ENCODE data around the gene SLC25A11.

SLC25A11 gene, protein sequence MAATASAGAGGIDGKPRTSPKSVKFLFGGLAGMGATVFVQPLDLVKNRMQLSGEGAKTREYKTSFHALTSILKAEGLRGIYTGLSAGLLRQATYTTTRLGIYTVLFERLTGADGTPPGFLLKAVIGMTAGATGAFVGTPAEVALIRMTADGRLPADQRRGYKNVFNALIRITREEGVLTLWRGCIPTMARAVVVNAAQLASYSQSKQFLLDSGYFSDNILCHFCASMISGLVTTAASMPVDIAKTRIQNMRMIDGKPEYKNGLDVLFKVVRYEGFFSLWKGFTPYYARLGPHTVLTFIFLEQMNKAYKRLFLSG

DNA sequence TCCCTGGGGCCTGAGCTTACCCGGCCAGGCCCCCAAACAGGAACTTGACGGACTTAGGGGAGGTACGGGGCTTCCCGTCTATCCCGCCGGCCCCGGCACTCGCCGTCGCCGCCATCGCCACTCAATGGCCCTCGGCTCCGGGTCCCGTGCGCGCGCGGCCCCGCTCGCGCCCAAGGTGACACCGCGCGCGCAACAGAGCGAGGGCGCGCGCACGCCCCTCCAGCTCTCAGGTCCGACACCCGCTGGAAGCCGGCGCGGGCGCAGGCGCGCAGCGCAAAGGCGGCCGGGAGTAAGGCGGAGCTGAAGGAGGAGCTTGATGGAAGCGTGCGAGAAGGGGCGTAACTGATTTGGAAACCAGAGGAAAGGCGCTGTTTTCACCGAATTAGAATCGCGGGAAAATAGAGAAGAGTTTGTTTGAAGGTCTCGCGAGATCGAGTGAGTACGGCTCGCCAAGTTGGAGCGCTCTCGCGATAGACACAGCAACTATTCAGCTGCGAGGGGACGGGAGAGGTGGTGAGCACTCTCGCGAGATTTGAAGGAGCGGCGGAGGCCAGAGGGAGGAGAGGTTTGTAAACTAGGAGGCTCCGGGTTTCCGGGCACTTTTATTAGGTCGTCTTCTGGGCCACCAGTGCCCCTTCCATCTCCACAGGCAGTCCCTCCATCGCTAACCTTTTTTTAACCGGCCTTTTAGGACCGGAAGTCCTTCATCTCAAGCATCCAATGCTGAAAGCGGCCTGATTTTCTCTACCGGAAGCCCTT lies at the start of gene SLC25A11, which contains the start of gene RNF167:
Gene SLC25A11, minus strand, starts transcription at position 251 of the 759 bp plus-strand sequence. Its CDS starts 136 bp downstream, at position 115.
Gene RNF167, plus strand, starts transcription at position 473 of the 759 bp plus-strand sequence. CDS start 642 bp downstream, outside the sequence.
- TF ChIP-seq, protein P1, sequence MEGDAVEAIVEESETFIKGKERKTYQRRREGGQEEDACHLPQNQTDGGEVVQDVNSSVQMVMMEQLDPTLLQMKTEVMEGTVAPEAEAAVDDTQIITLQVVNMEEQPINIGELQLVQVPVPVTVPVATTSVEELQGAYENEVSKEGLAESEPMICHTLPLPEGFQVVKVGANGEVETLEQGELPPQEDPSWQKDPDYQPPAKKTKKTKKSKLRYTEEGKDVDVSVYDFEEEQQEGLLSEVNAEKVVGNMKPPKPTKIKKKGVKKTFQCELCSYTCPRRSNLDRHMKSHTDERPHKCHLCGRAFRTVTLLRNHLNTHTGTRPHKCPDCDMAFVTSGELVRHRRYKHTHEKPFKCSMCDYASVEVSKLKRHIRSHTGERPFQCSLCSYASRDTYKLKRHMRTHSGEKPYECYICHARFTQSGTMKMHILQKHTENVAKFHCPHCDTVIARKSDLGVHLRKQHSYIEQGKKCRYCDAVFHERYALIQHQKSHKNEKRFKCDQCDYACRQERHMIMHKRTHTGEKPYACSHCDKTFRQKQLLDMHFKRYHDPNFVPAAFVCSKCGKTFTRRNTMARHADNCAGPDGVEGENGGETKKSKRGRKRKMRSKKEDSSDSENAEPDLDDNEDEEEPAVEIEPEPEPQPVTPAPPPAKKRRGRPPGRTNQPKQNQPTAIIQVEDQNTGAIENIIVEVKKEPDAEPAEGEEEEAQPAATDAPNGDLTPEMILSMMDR (IDR thresholded peaks at IDR 0.05; ENCODE audit: borderline replicate concordance, control extremely low read depth, extremely low read depth, insufficient read depth, missing control alignments), result no peak
- in situ Hi-C loops (cut with MboI; ENCODE audit: low sequenced_read_pairs, unreplicated experiment), result no loop called here
- peak; percentile 98 for DNase-seq (ENCODE audit: low spot score)

DNA sequence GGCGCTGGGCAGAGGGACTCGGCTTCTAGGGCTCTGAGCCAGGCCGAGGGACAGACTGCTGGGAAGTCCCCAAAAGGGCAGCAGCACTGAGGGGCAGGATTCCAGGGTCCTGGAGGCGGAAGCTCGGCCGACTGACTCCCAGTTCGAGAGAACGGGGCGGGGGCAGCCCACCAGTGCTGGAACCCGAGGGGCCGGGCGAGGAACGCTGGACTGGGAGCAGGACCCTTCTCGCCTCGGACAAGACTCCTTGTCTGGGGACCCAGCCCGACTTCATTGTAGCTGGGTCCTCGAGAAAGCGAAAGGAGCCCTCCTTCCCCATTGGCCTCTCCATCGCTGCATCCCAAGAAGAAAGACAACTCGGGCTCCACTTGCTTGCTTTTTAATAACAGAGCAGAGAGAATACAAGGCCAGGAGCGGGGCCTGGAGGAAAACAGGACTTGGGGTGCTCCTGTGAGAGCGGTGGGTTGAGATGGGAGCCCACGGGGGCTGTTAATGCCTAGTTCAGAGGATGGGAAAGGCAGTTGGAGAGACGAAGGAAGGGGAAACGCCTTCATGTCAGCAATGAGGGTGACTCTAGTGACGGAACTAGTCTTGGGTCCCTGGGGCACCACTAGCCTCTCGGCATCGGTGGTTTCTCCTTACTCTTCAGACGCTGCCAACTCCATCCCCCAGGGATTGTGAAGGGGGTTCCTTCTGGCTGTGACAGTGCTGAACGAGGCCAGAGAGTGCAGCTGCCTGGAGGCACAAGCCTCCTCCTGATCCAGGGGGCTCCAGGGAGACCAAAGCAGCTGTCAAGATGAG lies 48.1 kb upstream of the SLC25A11 start:
- in situ Hi-C loops (cut with MboI; ENCODE audit: low sequenced_read_pairs, unreplicated experiment), result no loop called here
- DNase-seq (ENCODE audit: low spot score), result no peak
- TF ChIP-seq, protein P1 (IDR thresholded peaks at IDR 0.05; ENCODE audit: borderline replicate concordance, control extremely low read depth, extremely low read depth, insufficient read depth, missing control alignments), result no peak

DNA sequence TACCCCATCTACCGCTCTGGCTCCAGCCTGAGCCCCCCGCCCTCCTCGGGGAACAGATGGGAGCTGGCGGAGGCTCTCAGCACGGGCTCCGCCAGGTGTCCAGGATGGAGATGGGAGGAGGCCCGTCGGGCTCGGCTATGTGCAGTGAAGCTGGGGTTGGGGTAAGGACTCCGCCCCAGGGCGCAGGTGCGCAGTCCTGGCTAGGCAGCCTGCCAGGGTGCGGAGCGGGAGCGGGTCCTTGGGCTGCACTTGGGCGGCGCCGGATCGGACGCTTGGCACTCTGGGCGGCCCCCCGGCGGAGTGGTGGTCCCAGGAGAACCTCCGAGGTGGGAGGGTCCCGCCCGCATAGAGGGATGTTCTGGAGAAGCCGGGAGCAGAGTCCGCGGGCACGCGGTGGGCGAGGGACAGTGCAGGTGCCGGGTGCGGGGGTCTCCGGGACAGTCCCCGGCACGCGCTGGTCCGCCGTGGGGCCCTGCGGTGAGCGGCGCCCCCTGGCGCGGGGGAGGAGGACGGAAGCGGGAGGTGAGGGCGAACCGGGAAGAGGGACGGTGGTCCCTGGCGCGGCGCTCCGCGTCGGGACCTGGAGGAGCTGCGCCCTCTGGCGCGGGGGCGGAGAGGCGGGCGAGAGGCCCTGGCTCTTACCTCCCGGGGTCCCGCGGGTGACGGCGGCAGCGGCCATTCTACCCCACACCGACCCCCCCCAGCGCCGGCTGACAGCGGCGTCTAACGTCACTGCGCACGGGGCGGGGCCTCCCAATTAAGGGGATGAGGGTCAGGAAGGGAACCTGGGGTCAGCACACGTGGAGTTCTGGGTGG lies 47.3 kb upstream of the SLC25A11 start, which contains the start of gene CAMTA2:
Gene CAMTA2, minus strand, starts transcription at position 725 of the 816 bp plus-strand sequence. CDS start 1,453 bp downstream, outside the sequence.
- in situ Hi-C loops (cut with MboI; ENCODE audit: low sequenced_read_pairs, unreplicated experiment), result no loop called here
- TF ChIP-seq, protein P1 (IDR thresholded peaks at IDR 0.05; ENCODE audit: borderline replicate concordance, control extremely low read depth, extremely low read depth, insufficient read depth, missing control alignments), result peak; percentile 63
- peak; percentile 92 for DNase-seq (ENCODE audit: low spot score)

DNA sequence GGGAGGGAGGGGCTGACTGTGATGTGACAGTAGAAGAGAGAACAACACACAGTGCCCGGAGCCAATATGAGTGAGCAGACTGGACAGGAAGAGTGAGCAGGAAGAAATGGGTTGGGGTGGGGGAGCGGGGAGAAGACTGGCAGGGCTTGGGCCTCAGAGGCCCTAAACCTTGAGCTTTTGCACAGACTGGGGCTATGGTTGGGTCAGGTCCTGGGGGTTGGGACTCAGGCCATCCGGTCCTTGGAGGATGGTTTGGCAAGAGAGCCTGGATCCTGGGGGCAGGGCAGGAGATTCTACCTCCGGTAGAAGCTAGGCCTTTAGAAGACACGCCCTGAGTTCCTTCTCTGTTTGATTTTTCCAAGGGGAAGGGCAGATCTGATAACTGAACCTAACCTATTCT lies 46.6 kb upstream of the SLC25A11 start:
- no peak for DNase-seq (ENCODE audit: low spot score)
- TF ChIP-seq, protein P1 (IDR thresholded peaks at IDR 0.05; ENCODE audit: borderline replicate concordance, control extremely low read depth, extremely low read depth, insufficient read depth, missing control alignments), result no peak
- in situ Hi-C loops (cut with MboI; ENCODE audit: low sequenced_read_pairs, unreplicated experiment), result no loop called here

DNA sequence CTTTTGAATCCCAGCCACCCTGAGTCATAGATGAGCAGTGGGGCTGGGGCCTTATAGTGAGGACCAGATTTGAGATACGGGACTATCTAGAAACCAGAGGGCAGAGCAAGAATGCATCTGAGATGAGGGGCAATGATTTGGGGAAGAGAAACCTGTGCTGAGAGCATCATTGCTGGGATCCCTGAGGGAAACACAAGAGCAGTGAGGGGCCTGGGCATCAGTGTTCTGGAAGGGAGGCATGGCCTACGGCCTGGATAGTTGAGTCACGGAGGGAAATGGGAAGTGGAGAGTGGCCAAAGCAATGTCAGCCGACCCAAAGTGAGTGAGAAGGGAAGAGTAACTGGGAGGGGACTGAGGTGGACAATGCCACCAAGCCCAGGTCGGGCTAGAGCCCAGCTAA lies 42.5 kb upstream of the SLC25A11 start:
- in situ Hi-C loops (cut with MboI; ENCODE audit: low sequenced_read_pairs, unreplicated experiment), result no loop called here
- no peak for DNase-seq (ENCODE audit: low spot score)
- TF ChIP-seq, protein P1 (IDR thresholded peaks at IDR 0.05; ENCODE audit: borderline replicate concordance, control extremely low read depth, extremely low read depth, insufficient read depth, missing control alignments), result no peak
